WERI-Rb-1 (cell line): ENCODE measurements around the gene SH3BGRL3.
A peak's percentile ranks its signal among the peaks of the same experiment; 100 is the strongest.

Experiments used
- DNase-seq: peaks from one replicate; pipeline ENCODE4 v3.0.0-alpha.2; 2020
- H3K27ac ChIP-seq: fragments of 250-450 bp; sonication (Bioruptor Pico); 2 replicates; pipeline ENCODE4 v1.5.1; 2020; ENCODE audit warnings: mild to moderate bottlenecking, moderate library complexity
- H3K27me3 ChIP-seq: fragments of 250-450 bp; sonication (Bioruptor Pico); 2 replicates; pipeline ENCODE4 v1.5.1; 2021; ENCODE audit warnings: mild to moderate bottlenecking, low read depth, moderate library complexity; ENCODE audit not compliant: insufficient read depth, severe bottlenecking
- H3K36me3 ChIP-seq: fragments of 250-450 bp; sonication (Bioruptor Pico); 2 replicates; pipeline ENCODE4 v1.5.1; 2020; ENCODE audit warnings: mild to moderate bottlenecking, moderate library complexity
- H3K4me3 ChIP-seq: 2 replicates; pipeline ENCODE4 v1.5.1; 2011; ENCODE audit warnings: low read depth, mild to moderate bottlenecking, control low read depth, low read length
- H3K9me3 ChIP-seq: fragments of 250-450 bp; sonication (Bioruptor Pico); 2 replicates; pipeline ENCODE4 v1.5.1; 2021; ENCODE audit warnings: mild to moderate bottlenecking, moderate library complexity; ENCODE audit not compliant: severe bottlenecking
- TF ChIP-seq, protein P1 (sequence below): IDR thresholded peaks from 2 replicates; pipeline ENCODE4 v1.5.1; 2011; ENCODE audit warnings: low read depth, mild to moderate bottlenecking, control low read depth, inconsistent platforms, low read length

Gene SH3BGRL3

GRCh38 chr1:26287033-26287711 is 7.3 kb downstream of the SH3BGRL3 start:
- peak; percentile 73 for DNase-seq
- Histone ChIP-seq H3K27me3 (no peaks in the 10 kb centered on the region), H3K9me3 (no peaks in the 10 kb centered on the region), H3K27ac (peak overlapping the region; percentile 50), H3K4me3 (no peak overlapping the region), H3K36me3 (peaks cover 5% of the 10 kb centered on the region)
- TF ChIP-seq, protein P1, sequence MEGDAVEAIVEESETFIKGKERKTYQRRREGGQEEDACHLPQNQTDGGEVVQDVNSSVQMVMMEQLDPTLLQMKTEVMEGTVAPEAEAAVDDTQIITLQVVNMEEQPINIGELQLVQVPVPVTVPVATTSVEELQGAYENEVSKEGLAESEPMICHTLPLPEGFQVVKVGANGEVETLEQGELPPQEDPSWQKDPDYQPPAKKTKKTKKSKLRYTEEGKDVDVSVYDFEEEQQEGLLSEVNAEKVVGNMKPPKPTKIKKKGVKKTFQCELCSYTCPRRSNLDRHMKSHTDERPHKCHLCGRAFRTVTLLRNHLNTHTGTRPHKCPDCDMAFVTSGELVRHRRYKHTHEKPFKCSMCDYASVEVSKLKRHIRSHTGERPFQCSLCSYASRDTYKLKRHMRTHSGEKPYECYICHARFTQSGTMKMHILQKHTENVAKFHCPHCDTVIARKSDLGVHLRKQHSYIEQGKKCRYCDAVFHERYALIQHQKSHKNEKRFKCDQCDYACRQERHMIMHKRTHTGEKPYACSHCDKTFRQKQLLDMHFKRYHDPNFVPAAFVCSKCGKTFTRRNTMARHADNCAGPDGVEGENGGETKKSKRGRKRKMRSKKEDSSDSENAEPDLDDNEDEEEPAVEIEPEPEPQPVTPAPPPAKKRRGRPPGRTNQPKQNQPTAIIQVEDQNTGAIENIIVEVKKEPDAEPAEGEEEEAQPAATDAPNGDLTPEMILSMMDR, result no peak

DNA sequence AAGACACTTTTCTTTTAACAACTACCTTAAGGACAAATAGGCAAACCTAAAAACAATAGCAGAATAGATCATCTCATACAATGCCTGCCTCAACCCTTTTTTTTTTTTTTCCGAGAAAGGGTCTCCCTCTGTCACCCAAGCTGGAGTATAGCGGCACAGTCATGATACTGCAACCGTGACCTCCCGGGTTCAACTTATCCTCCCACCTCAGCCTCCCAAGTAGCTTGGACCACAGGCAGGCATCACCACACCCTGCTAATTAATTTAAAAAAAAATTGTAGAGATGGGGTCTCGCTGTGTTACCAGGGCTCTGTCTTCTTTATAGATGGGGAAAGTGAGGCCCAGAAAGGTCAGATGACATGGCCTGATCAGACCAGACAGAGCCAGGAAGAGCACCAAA is 7.9 kb downstream of the SH3BGRL3 start:
- Histone ChIP-seq H3K4me3 (no peak overlapping the region), H3K9me3 (no peaks in the 10 kb centered on the region), H3K27ac (no peak overlapping the region; the same call in 1 of the 2 replicates), H3K36me3 (peaks cover 5% of the 10 kb centered on the region), H3K27me3 (no peaks in the 10 kb centered on the region)
- no peak for DNase-seq
- TF ChIP-seq, protein P1, result no peak

GRCh38 chr1:26288311-26288941 is 8.5 kb downstream of the SH3BGRL3 start:
- Histone ChIP-seq H3K9me3 (no peaks in the 10 kb centered on the region), H3K36me3 (peaks cover 5% of the 10 kb centered on the region), H3K4me3 (no peak overlapping the region), H3K27ac (no peak overlapping the region), H3K27me3 (no peaks in the 10 kb centered on the region)
- no peak for DNase-seq
- TF ChIP-seq, protein P1, result no peak

- Histone ChIP-seq H3K4me3 (no peak overlapping the region), H3K27ac (no peak overlapping the region; the same call in 1 of the 2 replicates), H3K36me3 (peaks cover 3% of the 10 kb centered on the region; the same call in 1 of the 2 replicates)
Observed at GRCh38 chr1:26289158-26290059, 9.5 kb downstream of the SH3BGRL3 start.

GRCh38 chr1:26290122-26290881 is 10.4 kb downstream of the SH3BGRL3 start:
- H3K27ac ChIP-seq, result peak overlapping the region; percentile 66
- TF ChIP-seq, protein P1, result no peak

More at GRCh38 chr1:26289158-26290059, 9.5 kb downstream of the SH3BGRL3 start:
- TF ChIP-seq, protein P1, result no peak
- no peaks in the 10 kb centered on the region for H3K9me3 ChIP-seq
- peak; percentile 55 for DNase-seq
- H3K27me3 ChIP-seq, result no peaks in the 10 kb centered on the region

More at GRCh38 chr1:26290122-26290881, 10.4 kb downstream of the SH3BGRL3 start:
- peak; percentile 70 for DNase-seq
- Histone ChIP-seq H3K36me3 (no peaks in the 10 kb centered on the region), H3K9me3 (no peaks in the 10 kb centered on the region), H3K27me3 (no peaks in the 10 kb centered on the region), H3K4me3 (no peak overlapping the region)
